SK-N-MC (cell line): ENCODE measurements around the gene CHGA.

Experiments used
- EZH2 ChIP-seq: fragments of 200-600 bp; sonication (generic); IDR thresholded peaks from one replicate; pipeline ENCODE4 v1.6.1; 2017; ENCODE audit warnings: antibody characterized with exemption
- FOXP2 ChIP-seq: optimal IDR thresholded peaks from 2 replicates; pipeline ENCODE3; 2011; ENCODE audit warnings: mild to moderate bottlenecking, moderate library complexity; ENCODE audit not compliant: insufficient read depth; ENCODE audit errors: extremely low read length, control extremely low read depth
- POLR2AphosphoS5 ChIP-seq: IDR thresholded peaks from 2 replicates; pipeline ENCODE4 v1.6.1; 2012; ENCODE audit warnings: mild to moderate bottlenecking, low read depth, low read length, borderline replicate concordance

DNA sequence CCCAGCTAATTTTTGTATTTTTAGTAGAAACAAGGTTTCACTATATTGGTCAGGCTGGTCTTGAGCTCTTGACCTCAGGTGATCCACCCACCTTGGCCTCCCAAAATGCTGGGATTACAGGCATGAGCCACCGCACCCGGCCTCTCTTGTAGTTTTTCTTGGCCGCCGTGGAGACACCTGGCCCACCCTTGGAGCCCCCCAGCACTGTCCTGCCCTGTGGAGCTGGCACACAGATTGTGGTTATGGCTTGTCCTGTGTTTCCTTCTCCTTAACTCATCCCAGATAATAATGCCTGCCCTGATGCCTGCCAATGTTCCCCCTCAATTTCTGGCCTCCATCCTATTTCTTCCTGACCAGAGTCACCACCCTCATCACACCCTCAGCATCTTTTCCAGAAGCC is 57.9 kb downstream of the CHGA start:
- no peak for TF ChIP-seq EZH2
- TF ChIP-seq POLR2AphosphoS5: no peak
- TF ChIP-seq FOXP2: no peak
